Endothelial cell of umbilical vein (primary cell): ENCODE measurements around the gene ATP5ME.

Experiments
- EZH2 ChIP-seq: IDR thresholded peaks from 2 replicates; pipeline ENCODE4 v1.6.1; 2012; ENCODE audit warnings: borderline replicate concordance, low read depth, mild to moderate bottlenecking, moderate library complexity, low read length, inconsistent platforms; ENCODE audit not compliant: severe bottlenecking
- JUN ChIP-seq: IDR thresholded peaks from 2 replicates; pipeline ENCODE4 v1.6.1; 2011; ENCODE audit warnings: borderline replicate concordance, low read depth; ENCODE audit not compliant: insufficient read length, insufficient read depth
- MYC ChIP-seq: IDR thresholded peaks from one replicate; pipeline ENCODE4 v1.6.1; 2011; ENCODE audit warnings: mild to moderate bottlenecking, low read depth, low read length
- POLR2A ChIP-seq: IDR thresholded peaks from 2 replicates; pipeline ENCODE4 v1.6.1; 2012; ENCODE audit warnings: low read depth, mild to moderate bottlenecking, control low read depth, low read length
- TF ChIP-seq, protein P1 (sequence below), 2 donors: IDR thresholded peaks; 1 replicate in 1 of 2; 2 replicates in 1 of 2; pipeline ENCODE4 v1.5.1; 2011; ENCODE audit warnings: low read length in 2 of 2, mild to moderate bottlenecking in 2 of 2, moderate library complexity in 2 of 2, control low read depth in 1 of 2, inconsistent platforms in 1 of 2, low read depth in 1 of 2; ENCODE audit not compliant: insufficient read depth in 1 of 2; ENCODE audit errors: extremely low read depth in 1 of 2
- TF ChIP-seq, protein P2 (sequence below): IDR thresholded peaks from 2 replicates; pipeline ENCODE4 v1.6.1; 2011; ENCODE audit not compliant: insufficient read depth, insufficient read length

DNA sequence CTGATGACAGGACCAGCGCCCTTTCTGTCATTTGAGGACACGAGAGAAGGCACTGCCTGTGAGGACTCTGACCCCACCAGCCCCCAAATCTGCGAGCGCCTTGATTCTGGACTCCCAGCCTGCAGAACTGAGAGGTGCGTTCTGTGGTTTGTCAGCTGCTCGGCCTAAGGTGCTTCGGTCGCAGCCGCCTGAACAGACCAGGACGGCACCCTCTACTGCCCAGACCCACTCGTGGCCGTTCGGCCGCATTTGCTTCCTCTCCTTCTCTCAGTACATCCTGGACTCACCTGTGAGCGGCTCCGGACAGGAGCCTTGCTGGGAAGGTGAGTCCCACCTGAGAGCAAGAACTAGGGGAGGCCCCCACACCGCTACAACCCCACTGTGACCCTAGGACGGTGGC, 40.0 kb upstream of the ATP5ME start:
- TF ChIP-seq, protein P1, sequence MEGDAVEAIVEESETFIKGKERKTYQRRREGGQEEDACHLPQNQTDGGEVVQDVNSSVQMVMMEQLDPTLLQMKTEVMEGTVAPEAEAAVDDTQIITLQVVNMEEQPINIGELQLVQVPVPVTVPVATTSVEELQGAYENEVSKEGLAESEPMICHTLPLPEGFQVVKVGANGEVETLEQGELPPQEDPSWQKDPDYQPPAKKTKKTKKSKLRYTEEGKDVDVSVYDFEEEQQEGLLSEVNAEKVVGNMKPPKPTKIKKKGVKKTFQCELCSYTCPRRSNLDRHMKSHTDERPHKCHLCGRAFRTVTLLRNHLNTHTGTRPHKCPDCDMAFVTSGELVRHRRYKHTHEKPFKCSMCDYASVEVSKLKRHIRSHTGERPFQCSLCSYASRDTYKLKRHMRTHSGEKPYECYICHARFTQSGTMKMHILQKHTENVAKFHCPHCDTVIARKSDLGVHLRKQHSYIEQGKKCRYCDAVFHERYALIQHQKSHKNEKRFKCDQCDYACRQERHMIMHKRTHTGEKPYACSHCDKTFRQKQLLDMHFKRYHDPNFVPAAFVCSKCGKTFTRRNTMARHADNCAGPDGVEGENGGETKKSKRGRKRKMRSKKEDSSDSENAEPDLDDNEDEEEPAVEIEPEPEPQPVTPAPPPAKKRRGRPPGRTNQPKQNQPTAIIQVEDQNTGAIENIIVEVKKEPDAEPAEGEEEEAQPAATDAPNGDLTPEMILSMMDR (IDR thresholded peaks at IDR 0.05; ENCODE audit: extremely low read depth in 1 of 2, insufficient read depth in 1 of 2, low read depth in 1 of 2, low read length in 2 of 2) = no peak
- TF ChIP-seq EZH2 (no peak), POLR2A (no peak), MYC (no peak), JUN (no peak)
- TF ChIP-seq, protein P2, sequence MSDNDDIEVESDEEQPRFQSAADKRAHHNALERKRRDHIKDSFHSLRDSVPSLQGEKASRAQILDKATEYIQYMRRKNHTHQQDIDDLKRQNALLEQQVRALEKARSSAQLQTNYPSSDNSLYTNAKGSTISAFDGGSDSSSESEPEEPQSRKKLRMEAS = no peak
